CD14-positive monocyte (primary cell): Measurements from ENCODE around the gene OVCA2. TPM values are rescaled to one million over a fixed set of nuclear protein-coding genes. Genes with fewer than 3 reads are reported as not detected.

ENCODE experiments used
- DNase-seq, 3 donors: peaks; one replicate each; pipeline ENCODE4 v3.0.0-alpha.2; 2011 to 2022
- H2AFZ ChIP-seq: 2 replicates; pipeline ENCODE4 v1.6.0; 2012; ENCODE audit warnings: mild to moderate bottlenecking, low read depth, low read length, inconsistent platforms; ENCODE audit not compliant: insufficient read depth, poor library complexity, severe bottlenecking
- H3K27ac ChIP-seq, 2 donors: 1 replicate in 1 of 2; 2 replicates in 1 of 2; pipeline ENCODE4 v1.5.1; 2012 to 2013; ENCODE audit warnings: low read length in 2 of 2, control low read depth in 1 of 2, inconsistent platforms in 1 of 2, low read depth in 1 of 2, mild to moderate bottlenecking in 1 of 2
- H3K27me3 ChIP-seq, 2 donors: one replicate each; pipeline versions ENCODE4 v1.6.0 to v1.6.1; 2011 to 2013; ENCODE audit warnings: low read length in 2 of 2; ENCODE audit not compliant: control insufficient read depth in 2 of 2, insufficient read depth in 2 of 2
- H3K36me3 ChIP-seq, 2 donors: replicated peaks in 1 of 2; 1 replicate in 1 of 2; 2 replicates in 1 of 2; pipeline versions ENCODE4 v1.5.1 to v1.6.1; 2012 to 2013; ENCODE audit warnings: low read length in 2 of 2, control low read depth in 1 of 2, inconsistent platforms in 1 of 2, mild to moderate bottlenecking in 1 of 2; ENCODE audit not compliant: insufficient read depth in 2 of 2, control insufficient read depth in 1 of 2
- H3K4me1 ChIP-seq, 2 donors: 1 replicate in 1 of 2; 2 replicates in 1 of 2; pipeline versions ENCODE4 v1.5.1 to v1.6.1; 2012 to 2013; ENCODE audit warnings: low read length in 2 of 2, control low read depth in 1 of 2, inconsistent platforms in 1 of 2, mild to moderate bottlenecking in 1 of 2, moderate library complexity in 1 of 2; ENCODE audit not compliant: insufficient read depth in 2 of 2, control insufficient read depth in 1 of 2
- H3K4me2 ChIP-seq: replicated peaks from 2 replicates; pipeline ENCODE3; 2012; ENCODE audit warnings: low read length, moderate library complexity, mild to moderate bottlenecking; ENCODE audit not compliant: poor library complexity, severe bottlenecking; ENCODE audit errors: extremely low read depth
- H3K4me3 ChIP-seq, 3 experiments: fragments of 200-600 bp in 1 of 3; sonication (generic) in 1 of 3; replicated peaks in 1 of 3; 1 replicate in 2 of 3; 2 replicates in 1 of 3; pipeline ENCODE4 v1.5.1; 2011 to 2013; ENCODE audit warnings: low read length in 3 of 3, mild to moderate bottlenecking in 3 of 3, control low read depth in 2 of 3, low read depth in 2 of 3, inconsistent platforms in 1 of 3, moderate library complexity in 1 of 3
- H3K79me2 ChIP-seq: 2 replicates; pipeline ENCODE4 v1.6.0; 2012; ENCODE audit warnings: mild to moderate bottlenecking, control low read depth, inconsistent platforms, low read length, moderate library complexity; ENCODE audit not compliant: insufficient read depth
- H3K9ac ChIP-seq: 2 replicates; pipeline ENCODE4 v1.6.0; 2017; ENCODE audit warnings: low read length, mild to moderate bottlenecking; ENCODE audit not compliant: insufficient read depth, poor library complexity, severe bottlenecking
- H3K9me3 ChIP-seq, 2 donors: replicated peaks in 1 of 2; 1 replicate in 1 of 2; 2 replicates in 1 of 2; pipeline versions ENCODE4 v1.5.1 to v1.6.1; 2012 to 2013; ENCODE audit warnings: low read length in 2 of 2, control low read depth in 1 of 2; ENCODE audit not compliant: control insufficient read depth in 1 of 2, insufficient read depth in 1 of 2
- H4K20me1 ChIP-seq: 2 replicates; pipeline ENCODE4 v1.6.0; 2012; ENCODE audit warnings: mild to moderate bottlenecking, low read length, control low read depth, moderate library complexity; ENCODE audit not compliant: insufficient read depth
- H3K27ac Mint-ChIP-seq, 7 donors: one replicate each; pipeline ENCODE4 v1.8.0; 2020; ENCODE audit warnings: mild to moderate bottlenecking in 7 of 7, mixed read lengths in 7 of 7, moderate library complexity in 6 of 7, inconsistent platforms in 2 of 7
- H3K27me3 Mint-ChIP-seq, 3 donors: one replicate each; pipeline ENCODE4 v1.8.0; 2021 to 2022; ENCODE audit warnings: low read depth in 3 of 3, mild to moderate bottlenecking in 3 of 3, mixed read lengths in 3 of 3, moderate library complexity in 3 of 3, inconsistent platforms in 1 of 3
- H3K36me3 Mint-ChIP-seq, 2 donors: one replicate each; pipeline ENCODE4 v1.8.0; 2020; ENCODE audit warnings: mixed read lengths in 2 of 2, inconsistent platforms in 1 of 2, mild to moderate bottlenecking in 1 of 2
- H3K4me1 Mint-ChIP-seq: one replicate; pipeline ENCODE4 v1.8.0; 2020; ENCODE audit warnings: mild to moderate bottlenecking, mixed read lengths
- H3K4me3 Mint-ChIP-seq, 2 donors: one replicate each; pipeline ENCODE4 v1.8.0; 2020; ENCODE audit warnings: mild to moderate bottlenecking in 2 of 2, mixed read lengths in 2 of 2, moderate library complexity in 1 of 2
- H3K9me3 Mint-ChIP-seq, 7 donors: one replicate each; pipeline ENCODE4 v1.8.0; 2020 to 2022; ENCODE audit warnings: mixed read lengths in 7 of 7, mild to moderate bottlenecking in 6 of 7, moderate library complexity in 6 of 7, inconsistent platforms in 2 of 7
- CTCF ChIP-seq: fragments of 200-600 bp; IDR thresholded peaks from one replicate; pipeline ENCODE4 v1.8.0; 2022; ENCODE audit warnings: antibody characterized with exemption, mild to moderate bottlenecking
- WGBS: methylation state at CpG from one replicate; pipeline ENCODE4 v1.1.5; 2013; ENCODE audit warnings: missing lambda C conversion rate; ENCODE audit not compliant: insufficient coverage; 5-methylcytosine and 5-hydroxymethylcytosine counted together
- intact Hi-C, 2 donors: fragments of 100-400 bp; cut with micrococcal nuclease; formaldehyde crosslinking; loops; one replicate each; pipeline versions ENCODE4 v1.15.0 to v1.15.1; 2023
- polyA plus RNA-seq, 3 donors: library from polyadenylated mRNA; depleted of rRNA in 1 of 3; unstranded in 2 of 3; stranded (reverse) in 1 of 3; fragments of 300-500 nt in 2 of 3; fragments of >200 nt in 1 of 3; fragmentation: Illumina TruSeq in 2 of 3; gene quantifications; 1 replicate in 2 of 3; 2 replicates in 1 of 3; pipeline ENCODE4 v1.2.3, GENCODE V29; 2012 to 2021

Gene OVCA2
- polyA plus RNA-seq, 3 donors: 30.5 to 94.9 (median 69.1) TPM

GRCh38 chr17:1995907-1996799 lies 45.7 kb upstream of the OVCA2 start:
- no peak overlapping the region for H3K27ac Mint-ChIP-seq
- intact Hi-C loops: no loop called here
- Histone ChIP-seq H3K9me3 (no peaks in the 10 kb centered on the region), H3K36me3 (no peaks in the 10 kb centered on the region), H3K9ac (no peak overlapping the region), H3K4me3 (no peak overlapping the region), H3K4me2 (no peak overlapping the region), H3K27ac (no peak overlapping the region), H3K4me1 (peaks cover 0 to 5% of the 10 kb centered on the region in 2 donors), H3K27me3 (peaks cover 7 to 46% of the 10 kb centered on the region in 2 donors), H2AFZ (no peak overlapping the region), H3K79me2 (no peaks in the 10 kb centered on the region), H4K20me1 (no peaks in the 10 kb centered on the region)
- no peaks in the 10 kb centered on the region for H3K36me3 Mint-ChIP-seq
- no peak for DNase-seq
- H3K27me3 Mint-ChIP-seq: peaks cover 44 to 74% (median 53%) of the 10 kb centered on the region in 3 donors
- no peak for TF ChIP-seq CTCF
- H3K9me3 Mint-ChIP-seq: peaks cover 0 to 12% (median 5%) of the 10 kb centered on the region in 7 donors
- no peaks in the 10 kb centered on the region for H3K4me1 Mint-ChIP-seq
- WGBS: 95% methylated on average over 10 of the region's 14 CpGs
- H3K4me3 Mint-ChIP-seq: peak overlapping the region in 1 of 2 donors; percentile 62

DNA sequence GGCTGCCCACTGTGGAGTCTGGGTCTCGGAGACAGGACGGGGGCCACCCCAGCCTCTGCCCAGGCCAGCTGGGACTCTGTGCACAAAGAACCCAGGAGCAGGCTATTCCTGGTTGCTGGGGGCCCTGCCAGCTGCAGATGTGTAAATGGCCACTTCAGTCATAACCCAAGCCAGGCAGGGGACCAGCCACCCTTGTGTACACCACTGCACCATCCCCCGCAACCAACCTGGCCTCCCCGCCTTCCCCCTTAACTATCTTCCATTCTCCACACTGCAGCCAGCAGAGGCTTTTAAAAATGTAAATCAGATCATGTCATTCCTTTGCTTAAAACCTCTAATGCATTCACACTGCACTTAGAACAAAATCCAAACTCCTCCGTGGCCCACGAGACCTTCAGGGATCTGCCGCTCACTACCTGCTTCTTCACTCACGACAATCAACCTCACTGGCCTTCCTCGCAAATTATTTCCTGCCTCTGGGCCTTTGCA lies 45.0 kb upstream of the OVCA2 start:
- H3K4me2 ChIP-seq: no peak overlapping the region
- 99% methylated on average over 9 of the region's 9 CpGs for WGBS
- TF ChIP-seq CTCF: no peak
- peaks cover 0 to 5% of the 10 kb centered on the region in 2 donors for H3K4me1 ChIP-seq
- peaks cover 41 to 74% (median 54%) of the 10 kb centered on the region in 3 donors for H3K27me3 Mint-ChIP-seq
- no peak overlapping the region for H3K4me3 ChIP-seq
- DNase-seq: no peak
- H2AFZ ChIP-seq: no peak overlapping the region
- no peaks in the 10 kb centered on the region for H3K36me3 ChIP-seq
- H3K36me3 Mint-ChIP-seq: no peaks in the 10 kb centered on the region
- peaks cover 7 to 46% of the 10 kb centered on the region in 2 donors for H3K27me3 ChIP-seq
- no peaks in the 10 kb centered on the region for H3K79me2 ChIP-seq
- H3K27ac ChIP-seq: no peak overlapping the region
- no peaks in the 10 kb centered on the region for H4K20me1 ChIP-seq
- peak overlapping the region in 1 of 2 donors; percentile 56 for H3K4me3 Mint-ChIP-seq
- H3K9me3 Mint-ChIP-seq: peaks cover 0 to 12% (median 5%) of the 10 kb centered on the region in 7 donors
- H3K27ac Mint-ChIP-seq: no peak overlapping the region
- no peak overlapping the region for H3K9ac ChIP-seq
- H3K4me1 Mint-ChIP-seq: no peaks in the 10 kb centered on the region
- H3K9me3 ChIP-seq: no peaks in the 10 kb centered on the region
- intact Hi-C loops: no loop called here
